Measurements from ENCODE around the gene SCML1.
A peak's percentile ranks its signal among the peaks of the same experiment; 100 is the strongest.

Gene SCML1

DNA sequence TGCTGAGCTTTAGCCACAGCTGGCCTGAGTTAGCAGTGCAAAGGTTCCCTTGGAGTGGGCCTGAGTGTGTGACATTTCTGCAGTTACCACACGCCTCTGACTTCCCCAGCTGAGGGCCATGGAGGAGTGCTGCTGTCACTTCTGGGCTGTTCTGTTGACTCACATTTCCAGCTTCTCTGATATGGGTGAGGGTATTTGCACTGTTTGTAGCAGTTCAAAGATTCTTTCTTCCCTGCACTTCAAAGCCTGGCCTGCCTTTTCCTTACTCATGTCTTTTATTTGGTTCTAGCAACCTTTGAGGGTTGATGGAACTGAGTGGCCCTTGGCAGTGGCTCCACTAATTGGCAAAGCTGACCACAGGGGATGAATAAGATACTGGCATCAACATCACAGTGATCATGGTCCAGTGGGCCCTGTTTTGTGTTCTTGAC, 26.4 kb upstream of the SCML1 start:
- H3K4me3 ChIP-seq (ENCODE audit: insufficient read depth, low read depth, low read length), result no peak overlapping the region
- no peaks in the 10 kb centered on the region for H3K4me1 ChIP-seq (ENCODE audit: control insufficient read depth, insufficient read depth, low read length)
- H3K27ac ChIP-seq (ENCODE audit: insufficient read depth, low read depth, low read length, poor library complexity, severe bottlenecking), result no peak overlapping the region
- 55 to 90% methylated on average over 1 of the region's 1 CpG for WGBS, 2 experiments
- H3K9me3 ChIP-seq (ENCODE audit: control insufficient read depth, low read length), result no peaks in the 10 kb centered on the region
- no peaks in the 10 kb centered on the region for H3K36me3 ChIP-seq (ENCODE audit: control insufficient read depth, insufficient read depth, low read length)
- H3K27me3 ChIP-seq (ENCODE audit: control insufficient read depth, insufficient read depth, low read length, poor library complexity, severe bottlenecking), result no peaks in the 10 kb centered on the region

DNA sequence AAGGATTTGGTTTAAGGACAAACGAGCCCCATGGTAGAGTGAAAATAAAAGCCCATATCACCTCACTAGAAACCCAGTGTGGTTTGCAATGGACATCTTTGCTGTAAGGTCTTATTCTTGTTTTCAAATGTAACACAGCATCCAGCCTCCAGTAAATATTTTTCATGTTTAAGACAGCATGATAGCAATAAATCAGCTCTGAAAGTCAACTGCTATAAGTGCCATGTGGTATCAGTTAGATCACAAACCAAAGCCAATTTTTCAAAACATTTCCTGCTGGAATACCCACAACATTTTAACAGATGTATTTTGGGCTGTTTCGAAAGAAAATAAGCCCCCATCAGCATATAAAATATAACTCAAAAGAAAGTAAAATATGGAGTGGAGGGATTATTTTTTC, 24.0 kb upstream of the SCML1 start:
- Histone ChIP-seq H3K4me3 (ENCODE audit: insufficient read depth, low read depth, low read length) (no peak overlapping the region), H3K27me3 (ENCODE audit: control insufficient read depth, insufficient read depth, low read length, poor library complexity, severe bottlenecking) (no peaks in the 10 kb centered on the region), H3K36me3 (ENCODE audit: control insufficient read depth, insufficient read depth, low read length) (no peaks in the 10 kb centered on the region), H3K9me3 (ENCODE audit: control insufficient read depth, low read length) (no peaks in the 10 kb centered on the region), H3K27ac (ENCODE audit: insufficient read depth, low read depth, low read length, poor library complexity, severe bottlenecking) (no peak overlapping the region), H3K4me1 (ENCODE audit: control insufficient read depth, insufficient read depth, low read length) (no peaks in the 10 kb centered on the region)
- WGBS, 2 experiments, result 83 to 89% methylated on average over 1 of the region's 2 CpGs

DNA sequence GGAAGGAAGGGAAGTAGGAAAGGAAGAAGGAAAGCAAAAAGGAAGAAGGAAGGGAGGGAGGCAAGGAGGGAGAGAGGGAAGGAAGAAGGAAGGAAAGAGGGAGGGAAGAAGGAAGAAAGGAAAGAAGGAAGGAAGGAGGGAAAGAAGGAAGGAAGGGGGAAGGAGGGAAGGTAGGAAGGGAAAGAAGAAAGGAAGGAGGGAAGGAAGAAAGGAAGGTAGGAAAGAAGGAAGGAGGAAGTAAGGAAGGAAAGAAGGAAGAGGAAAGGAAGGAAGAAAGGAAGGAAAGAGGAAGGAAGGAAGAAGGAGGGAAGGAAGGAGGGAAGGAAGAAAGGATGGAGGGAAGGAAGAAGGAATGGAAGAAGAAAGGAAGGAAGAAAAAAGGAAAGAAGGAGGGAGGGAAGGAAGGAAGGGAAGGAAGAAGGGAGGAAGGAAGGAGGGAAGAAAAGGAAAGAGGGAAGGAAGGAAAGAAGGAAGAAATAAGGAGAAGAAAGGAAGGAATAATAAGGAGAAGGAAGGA, 18.6 kb upstream of the SCML1 start:
- Histone ChIP-seq H3K4me1 (ENCODE audit: control insufficient read depth, insufficient read depth, low read length) (no peaks in the 10 kb centered on the region), H3K36me3 (ENCODE audit: control insufficient read depth, insufficient read depth, low read length) (no peaks in the 10 kb centered on the region)

DNA sequence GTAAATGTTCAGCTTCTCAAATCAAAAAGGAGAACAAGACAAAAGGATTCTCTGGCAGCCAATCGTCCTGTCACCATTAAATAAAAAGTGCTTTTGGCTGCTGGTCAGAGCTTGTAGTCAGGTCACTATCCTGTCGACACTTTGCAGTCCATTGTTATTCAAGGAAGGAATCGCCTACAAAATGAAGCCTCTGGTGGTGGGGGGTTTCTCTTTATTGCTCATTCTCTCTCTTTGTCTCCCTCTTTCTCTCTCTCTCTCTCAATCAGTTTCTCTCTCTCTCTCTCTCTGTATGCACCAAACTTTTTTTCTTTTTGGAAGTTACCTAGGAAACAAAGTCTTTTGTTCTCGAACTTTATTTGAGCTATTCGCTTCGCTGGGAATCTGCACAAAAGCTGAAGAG, 17.6 kb upstream of the SCML1 start:
- Histone ChIP-seq H3K4me3 (ENCODE audit: insufficient read depth, low read depth, low read length) (no peak overlapping the region), H3K9me3 (ENCODE audit: control insufficient read depth, low read length) (no peaks in the 10 kb centered on the region), H3K27ac (ENCODE audit: insufficient read depth, low read depth, low read length, poor library complexity, severe bottlenecking) (peak overlapping the region; percentile 44), H3K27me3 (ENCODE audit: control insufficient read depth, insufficient read depth, low read length, poor library complexity, severe bottlenecking) (peaks cover 3% of the 10 kb centered on the region), H3K4me1 (ENCODE audit: control insufficient read depth, insufficient read depth, low read length) (no peaks in the 10 kb centered on the region), H3K36me3 (ENCODE audit: control insufficient read depth, insufficient read depth, low read length) (no peaks in the 10 kb centered on the region)
- 3 to 4% methylated on average over 4 to 5 of the region's 6 CpGs for WGBS, 2 experiments

More for the DNA sequence above, 18.6 kb upstream of the SCML1 start:
- Histone ChIP-seq H3K9me3 (ENCODE audit: control insufficient read depth, low read length) (no peaks in the 10 kb centered on the region), H3K27me3 (ENCODE audit: control insufficient read depth, insufficient read depth, low read length, poor library complexity, severe bottlenecking) (peaks cover 3% of the 10 kb centered on the region), H3K27ac (ENCODE audit: insufficient read depth, low read depth, low read length, poor library complexity, severe bottlenecking) (no peak overlapping the region), H3K4me3 (ENCODE audit: insufficient read depth, low read depth, low read length) (no peak overlapping the region)

DNA sequence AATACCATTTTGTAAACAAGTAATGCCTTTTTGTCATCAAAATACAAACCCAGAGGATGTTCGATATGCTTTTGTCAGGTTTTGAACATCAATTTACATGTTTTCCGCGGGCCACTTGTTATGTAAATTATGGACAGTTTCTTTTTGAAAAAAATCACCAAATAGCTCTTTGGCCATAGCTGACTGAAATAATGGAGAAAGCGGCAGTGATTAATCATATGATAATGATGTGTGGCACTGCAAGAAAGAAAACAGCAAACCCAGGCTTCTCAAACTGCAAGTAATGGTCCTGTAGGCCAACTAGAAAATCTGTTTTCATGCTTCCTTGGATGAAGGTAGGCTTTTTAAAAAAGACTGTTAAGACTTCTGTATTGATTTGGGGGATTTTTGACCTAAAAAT, 15.6 kb upstream of the SCML1 start:
- no peak overlapping the region for H3K4me3 ChIP-seq (ENCODE audit: insufficient read depth, low read depth, low read length)
- WGBS, 2 experiments, result 67 to 83% methylated on average over 2 to 4 of the region's 4 CpGs
- no peaks in the 10 kb centered on the region for H3K4me1 ChIP-seq (ENCODE audit: control insufficient read depth, insufficient read depth, low read length)
- no peaks in the 10 kb centered on the region for H3K36me3 ChIP-seq (ENCODE audit: control insufficient read depth, insufficient read depth, low read length)
- H3K9me3 ChIP-seq (ENCODE audit: control insufficient read depth, low read length), result no peaks in the 10 kb centered on the region
- peaks cover 3% of the 10 kb centered on the region for H3K27me3 ChIP-seq (ENCODE audit: control insufficient read depth, insufficient read depth, low read length, poor library complexity, severe bottlenecking)
- no peak overlapping the region for H3K27ac ChIP-seq (ENCODE audit: insufficient read depth, low read depth, low read length, poor library complexity, severe bottlenecking)

DNA sequence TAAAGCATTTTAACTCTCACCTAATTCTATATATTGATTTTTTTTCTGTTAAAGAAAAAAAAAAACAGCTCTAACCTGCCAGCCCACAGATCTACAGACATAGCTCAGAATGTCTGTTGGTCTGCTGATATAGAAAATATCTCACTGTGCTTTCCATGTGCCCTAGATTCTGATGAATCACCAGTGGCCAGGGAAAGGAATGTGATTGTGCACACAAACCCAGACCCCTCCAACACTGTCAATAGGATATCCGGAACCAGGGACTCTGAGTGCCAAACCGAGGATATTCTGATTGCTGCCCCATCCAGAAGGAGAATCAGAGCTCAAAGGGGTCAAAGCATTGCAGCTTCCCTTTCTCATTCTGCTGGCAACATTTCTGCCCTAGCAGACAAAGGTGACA, 12.1 kb upstream of the SCML1 start:
- no peaks in the 10 kb centered on the region for H3K27me3 ChIP-seq (ENCODE audit: control insufficient read depth, insufficient read depth, low read length, poor library complexity, severe bottlenecking)
- H3K4me3 ChIP-seq (ENCODE audit: insufficient read depth, low read depth, low read length), result no peak overlapping the region
- H3K27ac ChIP-seq (ENCODE audit: insufficient read depth, low read depth, low read length, poor library complexity, severe bottlenecking), result no peak overlapping the region
- H3K9me3 ChIP-seq (ENCODE audit: control insufficient read depth, low read length), result no peaks in the 10 kb centered on the region
- 96 to 97% methylated on average over 2 of the region's 2 CpGs for WGBS, 2 experiments
- H3K4me1 ChIP-seq (ENCODE audit: control insufficient read depth, insufficient read depth, low read length), result no peaks in the 10 kb centered on the region
- H3K36me3 ChIP-seq (ENCODE audit: control insufficient read depth, insufficient read depth, low read length), result no peaks in the 10 kb centered on the region

DNA sequence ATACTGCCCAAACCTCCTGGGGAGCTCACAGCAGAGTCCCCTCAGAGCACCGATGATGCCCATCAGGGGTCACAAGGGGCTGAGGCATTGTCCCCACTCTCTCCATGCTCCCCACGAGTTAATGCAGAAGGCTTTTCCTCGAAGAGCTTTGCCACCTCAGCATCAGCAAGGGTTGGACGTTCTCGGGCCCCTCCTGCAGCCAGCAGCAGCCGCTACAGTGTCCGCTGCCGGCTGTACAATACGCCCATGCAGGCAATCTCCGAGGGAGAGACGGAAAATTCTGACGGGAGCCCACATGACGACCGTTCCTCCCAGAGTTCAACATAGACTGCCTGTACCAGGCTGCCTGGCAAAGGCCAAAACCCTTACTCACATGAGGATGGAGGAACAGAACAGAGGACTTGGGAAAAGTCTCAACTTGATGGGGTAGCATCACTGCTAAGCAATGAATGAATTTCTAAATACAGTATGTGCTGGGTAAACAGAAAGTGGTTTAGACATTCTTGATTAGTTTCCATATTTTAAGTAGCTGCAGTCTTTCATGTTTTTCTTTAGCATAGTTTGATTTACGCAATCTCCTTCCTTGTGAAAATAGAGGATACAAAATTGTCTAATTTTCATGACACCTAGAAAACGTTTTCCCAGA, 5.0 kb upstream of the SCML1 start:
- no peak overlapping the region for H3K27ac ChIP-seq (ENCODE audit: insufficient read depth, low read depth, low read length, poor library complexity, severe bottlenecking)
- H3K4me3 ChIP-seq (ENCODE audit: insufficient read depth, low read depth, low read length), result no peak overlapping the region

DNA sequence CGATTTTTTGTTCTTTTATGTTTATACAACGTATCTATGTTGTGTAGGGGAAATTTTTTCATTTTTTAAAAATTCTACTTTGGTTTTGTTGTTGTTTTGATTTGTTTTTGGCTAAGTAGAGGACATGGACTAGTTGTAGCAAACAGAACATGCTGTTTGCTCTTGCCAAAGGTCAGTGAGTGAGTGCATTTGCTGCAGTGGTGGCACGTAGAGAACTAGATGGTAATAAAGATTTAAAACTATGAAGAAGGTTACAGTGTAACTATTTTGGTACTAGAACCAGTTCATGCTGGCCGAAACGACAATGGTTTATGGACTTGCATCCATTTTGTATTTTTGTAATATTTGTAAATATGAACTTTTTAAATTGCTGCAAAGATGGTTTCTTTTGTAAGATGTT, 1.9 kb upstream of the SCML1 start:
- H3K27me3 ChIP-seq (ENCODE audit: control insufficient read depth, insufficient read depth, low read length, poor library complexity, severe bottlenecking), result peaks cover 8% of the 10 kb centered on the region
- no peak overlapping the region for H3K27ac ChIP-seq (ENCODE audit: insufficient read depth, low read depth, low read length, poor library complexity, severe bottlenecking)
- H3K36me3 ChIP-seq (ENCODE audit: control insufficient read depth, insufficient read depth, low read length), result no peaks in the 10 kb centered on the region
- H3K9me3 ChIP-seq (ENCODE audit: control insufficient read depth, low read length), result no peaks in the 10 kb centered on the region
- H3K4me3 ChIP-seq (ENCODE audit: insufficient read depth, low read depth, low read length), result no peak overlapping the region
- 94 to 98% methylated on average over 3 to 5 of the region's 5 CpGs for WGBS, 2 experiments
- H3K4me1 ChIP-seq (ENCODE audit: control insufficient read depth, insufficient read depth, low read length), result no peaks in the 10 kb centered on the region

More for the DNA sequence above, 5.0 kb upstream of the SCML1 start:
- Histone ChIP-seq H3K27me3 (ENCODE audit: control insufficient read depth, insufficient read depth, low read length, poor library complexity, severe bottlenecking) (no peaks in the 10 kb centered on the region), H3K36me3 (ENCODE audit: control insufficient read depth, insufficient read depth, low read length) (no peaks in the 10 kb centered on the region), H3K4me1 (ENCODE audit: control insufficient read depth, insufficient read depth, low read length) (no peaks in the 10 kb centered on the region), H3K9me3 (ENCODE audit: control insufficient read depth, low read length) (no peaks in the 10 kb centered on the region)
- WGBS, 2 experiments, result 91 to 93% methylated on average over 14 to 16 of the region's 16 CpGs

DNA sequence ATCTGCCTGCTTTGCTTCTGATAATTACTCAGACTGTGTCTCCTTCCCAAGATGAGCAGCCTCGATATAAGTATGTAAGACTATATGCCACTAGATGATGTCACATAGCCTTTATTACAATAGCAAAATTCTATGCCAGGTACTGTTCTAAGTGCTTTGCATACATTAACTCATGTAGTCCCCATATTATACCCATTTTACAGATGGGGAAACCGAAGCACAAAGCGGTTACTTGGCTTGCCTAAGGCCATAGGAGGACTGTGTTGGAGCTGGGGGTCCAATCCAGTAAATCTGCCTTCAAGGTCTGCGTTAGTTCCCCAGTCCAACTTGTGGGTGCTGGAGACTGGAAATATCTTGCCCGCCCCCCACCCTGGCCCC, 826 bp upstream of the SCML1 start:
- H3K27ac ChIP-seq (ENCODE audit: insufficient read depth, low read depth, low read length, poor library complexity, severe bottlenecking), result peak overlapping the region; percentile 44
- H3K27me3 ChIP-seq (ENCODE audit: control insufficient read depth, insufficient read depth, low read length, poor library complexity, severe bottlenecking), result peaks cover 8% of the 10 kb centered on the region
- H3K4me3 ChIP-seq (ENCODE audit: insufficient read depth, low read depth, low read length), result peak overlapping the region; percentile 41
- no peaks in the 10 kb centered on the region for H3K9me3 ChIP-seq (ENCODE audit: control insufficient read depth, low read length)
- 60 to 69% methylated on average over 5 of the region's 5 CpGs for whole genome bisulfite sequencing, 2 experiments
- H3K36me3 ChIP-seq (ENCODE audit: control insufficient read depth, insufficient read depth, low read length), result no peaks in the 10 kb centered on the region
- no peaks in the 10 kb centered on the region for H3K4me1 ChIP-seq (ENCODE audit: control insufficient read depth, insufficient read depth, low read length)

DNA sequence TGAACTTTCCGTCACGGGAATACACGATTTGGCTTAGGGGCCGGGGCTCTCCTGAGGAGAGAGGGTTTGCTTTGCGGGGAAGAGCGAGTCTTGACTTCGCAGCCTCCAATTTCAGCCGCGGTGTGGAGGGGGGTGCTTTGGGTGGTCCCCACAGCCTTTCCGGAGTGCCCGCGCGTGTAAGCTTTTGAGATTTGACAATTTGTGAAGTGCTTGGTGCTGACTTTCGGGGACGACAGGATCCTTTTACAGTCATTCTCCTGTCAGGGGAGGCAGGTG, 355 bp downstream of the SCML1 start:
- 0 to 1% methylated on average over 15 of the region's 15 CpGs for WGBS, 2 experiments
- H3K4me3 ChIP-seq (ENCODE audit: insufficient read depth, low read depth, low read length), result peak overlapping the region; percentile 53

More for the DNA sequence above, 355 bp downstream of the SCML1 start:
- peak overlapping the region; percentile 11 for H3K27ac ChIP-seq (ENCODE audit: insufficient read depth, low read depth, low read length, poor library complexity, severe bottlenecking)
- H3K36me3 ChIP-seq (ENCODE audit: control insufficient read depth, insufficient read depth, low read length), result no peaks in the 10 kb centered on the region
- no peaks in the 10 kb centered on the region for H3K4me1 ChIP-seq (ENCODE audit: control insufficient read depth, insufficient read depth, low read length)
- H3K27me3 ChIP-seq (ENCODE audit: control insufficient read depth, insufficient read depth, low read length, poor library complexity, severe bottlenecking), result peaks cover 8% of the 10 kb centered on the region
- H3K9me3 ChIP-seq (ENCODE audit: control insufficient read depth, low read length), result no peaks in the 10 kb centered on the region

All from ectodermal cell (in vitro differentiated cells).